Keratinocyte (primary cell): ENCODE measurements around the gene CXCL10.

Experiments used
- CTCF ChIP-seq, 3 experiments: IDR thresholded peaks in 1 of 3; conservative IDR thresholded peaks in 1 of 3; optimal IDR thresholded peaks in 1 of 3; 2 replicates in 2 of 3; 3 replicates in 1 of 3; pipeline versions ENCODE3 to v1.5.1; 2011; ENCODE audit warnings: low read length in 3 of 3, mild to moderate bottlenecking in 3 of 3, moderate library complexity in 2 of 3, control low read depth in 1 of 3, inconsistent platforms in 1 of 3; ENCODE audit not compliant: insufficient read depth in 2 of 3; ENCODE audit errors: extremely low read depth in 1 of 3
- EZH2 ChIP-seq: IDR thresholded peaks from one replicate; pipeline ENCODE4 v1.6.1; 2012; ENCODE audit warnings: inconsistent platforms, mild to moderate bottlenecking, low read length, moderate library complexity

- no peak for TF ChIP-seq CTCF (optimal IDR thresholded peaks at IDR 0.05 in 1 of 3, IDR thresholded peaks at IDR 0.05 in 1 of 3, conservative IDR thresholded peaks at IDR 0.05 in 1 of 3; ENCODE audit: extremely low read depth in 1 of 3, insufficient read depth in 2 of 3, low read length in 3 of 3)
- TF ChIP-seq EZH2 = no peak
Observed at GRCh38 chr4:76061982-76062381, 38.7 kb upstream of the CXCL10 start.
